MM.1S (cell line): ENCODE measurements around the gene CLEC16A.

ENCODE experiments used
- EZH2 ChIP-seq: fragments of 300-600 bp; sonication (generic); optimal IDR thresholded peaks from 2 replicates; pipeline ENCODE3; 2017; ENCODE audit warnings: low read depth, mild to moderate bottlenecking, antibody characterized with exemption, low read length, mixed read lengths
- EZH2phosphoT487 ChIP-seq: fragments of 300-600 bp; sonication (generic); IDR thresholded peaks from 2 replicates; pipeline ENCODE4 v1.6.1; 2018; ENCODE audit warnings: antibody characterized with exemption, low read length
- TF ChIP-seq, protein P1 (sequence below): fragments of 300-600 bp; sonication (generic); IDR thresholded peaks from 2 replicates; pipeline ENCODE4 v1.5.1; 2016; ENCODE audit warnings: antibody characterized with exemption, low read length, mixed read lengths

DNA sequence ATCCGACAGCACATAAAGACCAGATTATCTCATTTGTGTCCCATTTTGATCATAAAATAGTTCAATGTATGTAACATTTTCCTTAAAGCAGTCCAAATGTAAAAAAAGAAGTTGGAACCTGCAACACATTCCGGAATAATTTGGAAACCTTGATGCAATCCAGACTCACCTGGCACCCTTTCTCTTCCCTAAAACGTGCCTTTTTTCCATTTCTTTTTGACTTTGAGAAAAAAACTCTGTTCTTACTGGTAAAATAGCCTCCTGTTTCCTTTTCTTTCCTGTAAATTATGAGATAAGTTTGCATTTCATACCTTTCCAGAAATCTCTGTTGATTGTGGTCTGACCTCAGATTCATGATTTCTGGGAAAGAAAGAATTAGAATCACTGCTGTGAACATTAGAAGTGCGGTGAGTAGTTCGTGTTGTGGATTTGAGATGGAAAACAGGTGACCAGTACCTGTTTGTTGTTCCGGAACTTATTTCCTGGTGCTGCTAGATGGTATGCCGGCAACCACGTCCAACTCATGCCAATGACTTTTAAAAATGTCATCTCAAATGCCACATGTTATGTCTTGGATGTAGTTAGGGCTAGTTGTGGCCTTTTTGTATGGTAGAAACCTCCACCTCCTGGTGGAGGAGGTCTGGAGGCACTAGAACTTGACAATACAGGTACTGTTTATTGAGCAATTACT is 203.5 kb downstream of the CLEC16A start:
- TF ChIP-seq, protein P1, sequence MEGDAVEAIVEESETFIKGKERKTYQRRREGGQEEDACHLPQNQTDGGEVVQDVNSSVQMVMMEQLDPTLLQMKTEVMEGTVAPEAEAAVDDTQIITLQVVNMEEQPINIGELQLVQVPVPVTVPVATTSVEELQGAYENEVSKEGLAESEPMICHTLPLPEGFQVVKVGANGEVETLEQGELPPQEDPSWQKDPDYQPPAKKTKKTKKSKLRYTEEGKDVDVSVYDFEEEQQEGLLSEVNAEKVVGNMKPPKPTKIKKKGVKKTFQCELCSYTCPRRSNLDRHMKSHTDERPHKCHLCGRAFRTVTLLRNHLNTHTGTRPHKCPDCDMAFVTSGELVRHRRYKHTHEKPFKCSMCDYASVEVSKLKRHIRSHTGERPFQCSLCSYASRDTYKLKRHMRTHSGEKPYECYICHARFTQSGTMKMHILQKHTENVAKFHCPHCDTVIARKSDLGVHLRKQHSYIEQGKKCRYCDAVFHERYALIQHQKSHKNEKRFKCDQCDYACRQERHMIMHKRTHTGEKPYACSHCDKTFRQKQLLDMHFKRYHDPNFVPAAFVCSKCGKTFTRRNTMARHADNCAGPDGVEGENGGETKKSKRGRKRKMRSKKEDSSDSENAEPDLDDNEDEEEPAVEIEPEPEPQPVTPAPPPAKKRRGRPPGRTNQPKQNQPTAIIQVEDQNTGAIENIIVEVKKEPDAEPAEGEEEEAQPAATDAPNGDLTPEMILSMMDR = no peak
- no peak for TF ChIP-seq EZH2
- TF ChIP-seq EZH2phosphoT487 = no peak
